ENCODE results near the gene ZNF343.

Gene ZNF343

GRCh38 chr20:2538931-2539720 is 30.4 kb upstream of the ZNF343 start:
- DNase-seq (ENCODE audit: low spot score) = no peak
- CTCF ChIA-PET = interaction anchor here (0.9 to 3.3 kb wide), 3 partner anchors 10 to 17 kb away, joined by 4 to 13 read pairs (median 11); no protein-coding TSS in a partner anchor
- POLR2A ChIA-PET (ENCODE audit: low non-redundant PET) = no interaction called here
- no peak overlapping the region for H3K27ac ChIP-seq
- TF ChIP-seq, protein P1, sequence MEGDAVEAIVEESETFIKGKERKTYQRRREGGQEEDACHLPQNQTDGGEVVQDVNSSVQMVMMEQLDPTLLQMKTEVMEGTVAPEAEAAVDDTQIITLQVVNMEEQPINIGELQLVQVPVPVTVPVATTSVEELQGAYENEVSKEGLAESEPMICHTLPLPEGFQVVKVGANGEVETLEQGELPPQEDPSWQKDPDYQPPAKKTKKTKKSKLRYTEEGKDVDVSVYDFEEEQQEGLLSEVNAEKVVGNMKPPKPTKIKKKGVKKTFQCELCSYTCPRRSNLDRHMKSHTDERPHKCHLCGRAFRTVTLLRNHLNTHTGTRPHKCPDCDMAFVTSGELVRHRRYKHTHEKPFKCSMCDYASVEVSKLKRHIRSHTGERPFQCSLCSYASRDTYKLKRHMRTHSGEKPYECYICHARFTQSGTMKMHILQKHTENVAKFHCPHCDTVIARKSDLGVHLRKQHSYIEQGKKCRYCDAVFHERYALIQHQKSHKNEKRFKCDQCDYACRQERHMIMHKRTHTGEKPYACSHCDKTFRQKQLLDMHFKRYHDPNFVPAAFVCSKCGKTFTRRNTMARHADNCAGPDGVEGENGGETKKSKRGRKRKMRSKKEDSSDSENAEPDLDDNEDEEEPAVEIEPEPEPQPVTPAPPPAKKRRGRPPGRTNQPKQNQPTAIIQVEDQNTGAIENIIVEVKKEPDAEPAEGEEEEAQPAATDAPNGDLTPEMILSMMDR (conservative IDR thresholded peaks at IDR 0.05; ENCODE audit: low read depth) = no peak

- ChIA-PET POLR2A (ENCODE audit: low non-redundant PET) (no interaction called here), CTCF (interaction anchor here (3.3 kb wide), 1 partner anchor 14 kb away, joined by 13 read pairs; no protein-coding TSS in a partner anchor)
- TF ChIP-seq, protein P1 (conservative IDR thresholded peaks at IDR 0.05; ENCODE audit: low read depth) = no peak
- DNase-seq (ENCODE audit: low spot score) = no peak
- H3K27ac ChIP-seq = no peak overlapping the region
These were observed 29.6 kb upstream of the ZNF343 start for GRCh38 chr20:2538356-2538755.

GRCh38 chr20:2537101-2537500 is 28.4 kb upstream of the ZNF343 start:
- TF ChIP-seq, protein P1 (conservative IDR thresholded peaks at IDR 0.05; ENCODE audit: low read depth) = no peak
- CTCF ChIA-PET = interaction anchor here (0.6 to 3.3 kb wide), 2 partner anchors 13 to 41 kb away, joined by 3 to 13 read pairs; no protein-coding TSS in a partner anchor
- no peak for DNase-seq (ENCODE audit: low spot score)
- POLR2A ChIA-PET (ENCODE audit: low non-redundant PET) = no interaction called here
- no peak overlapping the region for H3K27ac ChIP-seq

DNA sequence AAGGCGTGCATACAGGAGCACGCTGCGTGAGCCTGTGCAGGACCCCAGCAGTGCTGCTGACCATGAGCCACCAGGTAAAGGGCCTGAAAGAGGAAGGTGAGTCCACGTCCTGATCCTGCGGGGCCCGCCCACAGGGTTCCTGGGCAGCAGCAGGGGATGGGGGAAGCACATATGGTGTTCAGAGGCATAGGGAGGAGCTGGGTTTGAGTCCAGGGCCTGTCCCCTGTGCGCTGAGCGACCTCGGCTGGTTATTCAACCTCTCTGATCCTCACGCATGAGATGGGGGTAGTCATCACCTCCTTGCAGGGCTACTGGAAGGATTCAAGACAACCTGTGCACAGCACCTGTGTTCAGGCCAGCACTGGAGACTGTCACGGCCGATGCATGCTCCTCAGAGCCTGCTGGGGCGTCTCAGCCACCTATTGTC is 27.9 kb upstream of the ZNF343 start, which contains the start of gene TMC2:
TSS of gene TMC2 (plus strand) at position 14 of the 427 bp plus-strand sequence. CDS start at position 63, 49 bp downstream.
- CTCF ChIA-PET = interaction anchor here (0.6 to 3.3 kb wide), 2 partner anchors 12 to 42 kb away, joined by 3 to 13 read pairs; no protein-coding TSS in a partner anchor
- POLR2A ChIA-PET (ENCODE audit: low non-redundant PET) = no interaction called here
- H3K27ac ChIP-seq = no peak within 1 kb of the TSS
- TF ChIP-seq, protein P1 (conservative IDR thresholded peaks at IDR 0.05; ENCODE audit: low read depth) = no peak
- no peak for DNase-seq (ENCODE audit: low spot score)

- no peak for DNase-seq (ENCODE audit: low spot score)
- TF ChIP-seq, protein P1 (conservative IDR thresholded peaks at IDR 0.05; ENCODE audit: low read depth) = no peak
- CTCF ChIA-PET = no interaction called here
- POLR2A ChIA-PET (ENCODE audit: low non-redundant PET) = no interaction called here
- H3K27ac ChIP-seq = no peak overlapping the region
These were observed 27.2 kb upstream of the ZNF343 start for GRCh38 chr20:2535711-2536559.

DNA sequence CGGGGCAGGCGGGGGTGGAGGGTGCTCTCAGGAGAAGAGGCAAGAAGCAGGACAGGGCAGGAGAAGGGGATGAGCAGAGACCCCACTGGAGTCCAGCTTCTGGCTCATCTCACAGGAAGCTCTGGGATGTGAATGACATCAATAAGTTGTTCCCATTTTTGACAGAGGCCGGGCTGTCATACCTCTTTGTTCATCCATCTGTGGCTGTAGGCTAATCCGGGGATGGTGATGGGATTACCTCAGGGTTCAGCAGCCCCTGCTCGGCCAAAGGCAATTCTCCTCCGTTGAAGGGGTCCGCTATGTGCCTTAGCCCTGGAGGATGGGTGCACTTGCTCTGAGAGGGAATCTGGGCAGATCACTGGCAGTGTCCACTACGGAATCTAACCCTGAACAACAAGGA is 24.4 kb upstream of the ZNF343 start:
- ChIA-PET CTCF (interaction anchor here (1.3 to 2.0 kb wide), 2 partner anchors 9 to 11 kb away, joined by 4 to 10 read pairs; no protein-coding TSS in a partner anchor), POLR2A (ENCODE audit: low non-redundant PET) (no interaction called here)
- DNase-seq (ENCODE audit: low spot score) = no peak
- no peak overlapping the region for H3K27ac ChIP-seq
- TF ChIP-seq, protein P1 (conservative IDR thresholded peaks at IDR 0.05; ENCODE audit: low read depth) = no peak
